Rectal smooth muscle tissue (tissue), 1 donor: ENCODE measurements around the gene RPS8.
A peak's percentile ranks its signal among the peaks of the same experiment; 100 is the strongest.
"Not testable (repeated sequence)": the region's sequence is repeated elsewhere in the genome, so short reads cannot be mapped to it uniquely, and the experiment has no call there.

ENCODE experiments used
- H3K27ac ChIP-seq: one replicate; pipeline ENCODE4 v1.7.0; 2013; ENCODE audit warnings: low read depth, low read length, inconsistent platforms
- H3K27me3 ChIP-seq: one replicate; pipeline ENCODE4 v1.7.0; 2013; ENCODE audit warnings: low read length; ENCODE audit not compliant: control insufficient read depth, insufficient read depth
- H3K36me3 ChIP-seq: one replicate; pipeline ENCODE4 v1.7.0; 2013; ENCODE audit warnings: low read length; ENCODE audit not compliant: control insufficient read depth, insufficient read depth
- H3K4me1 ChIP-seq: one replicate; pipeline ENCODE4 v1.7.0; 2013; ENCODE audit warnings: low read length; ENCODE audit not compliant: control insufficient read depth, insufficient read depth
- H3K4me3 ChIP-seq: one replicate; pipeline ENCODE4 v1.7.0; 2013; ENCODE audit warnings: low read length
- H3K9ac ChIP-seq: one replicate; pipeline ENCODE4 v1.7.0; 2013; ENCODE audit warnings: low read length

The RPS8 gene

GRCh38 chr1:44785501-44786137 is 10.3 kb downstream of the RPS8 start:
- H3K27ac ChIP-seq = no peak overlapping the region
- peak overlapping the region; percentile 75 for H3K4me3 ChIP-seq
- no peaks in the 10 kb centered on the region for H3K27me3 ChIP-seq
- peaks cover 3% of the 10 kb centered on the region for H3K36me3 ChIP-seq
- H3K4me1 ChIP-seq = peaks cover 10% of the 10 kb centered on the region
- no peak overlapping the region for H3K9ac ChIP-seq

- peak overlapping the region; percentile 17 for H3K9ac ChIP-seq
- H3K27ac ChIP-seq = peak overlapping the region; percentile 32
- no peaks in the 10 kb centered on the region for H3K36me3 ChIP-seq
- peak overlapping the region; percentile 75 for H3K4me3 ChIP-seq
- H3K27me3 ChIP-seq = no peaks in the 10 kb centered on the region
- H3K4me1 ChIP-seq = peaks cover 10% of the 10 kb centered on the region
Observed at GRCh38 chr1:44786138-44786840, 10.9 kb downstream of the RPS8 start.

GRCh38 chr1:44786841-44787426 is 11.6 kb downstream of the RPS8 start:
- H3K9ac ChIP-seq = peak overlapping the region; percentile 17
- no peaks in the 10 kb centered on the region for H3K36me3 ChIP-seq
- H3K27ac ChIP-seq = peak overlapping the region; percentile 32
- peak overlapping the region; percentile 75 for H3K4me3 ChIP-seq
- peaks cover 10% of the 10 kb centered on the region for H3K4me1 ChIP-seq
- no peaks in the 10 kb centered on the region for H3K27me3 ChIP-seq

GRCh38 chr1:44787506-44787905 is 12.2 kb downstream of the RPS8 start:
- Histone ChIP-seq H3K9ac (no peak overlapping the region), H3K36me3 (no peaks in the 10 kb centered on the region), H3K4me3 (no peak overlapping the region), H3K4me1 (peaks cover 10% of the 10 kb centered on the region), H3K27me3 (no peaks in the 10 kb centered on the region), H3K27ac (no peak overlapping the region)

- no peak within 1 kb of the TSS for H3K27ac ChIP-seq
- H3K4me3 ChIP-seq = no peak within 1 kb of the TSS
Observed at GRCh38 chr1:44788120-44788860, 12.9 kb downstream of the RPS8 start, which contains the start of gene BEST4. TSS of gene BEST4 (minus strand) at chr1:44788170. CDS start at chr1:44787705, 465 bp downstream.

GRCh38 chr1:44790968-44791801 is 15.8 kb downstream of the RPS8 start:
- Histone ChIP-seq H3K9ac (no peak overlapping the region), H3K4me1 (no peaks in the 10 kb centered on the region), H3K27ac (no peak overlapping the region), H3K4me3 (no peak overlapping the region), H3K36me3 (no peaks in the 10 kb centered on the region), H3K27me3 (no peaks in the 10 kb centered on the region)

More at GRCh38 chr1:44788120-44788860, 12.9 kb downstream of the RPS8 start, which contains the start of gene BEST4:
- no peak within 1 kb of the TSS for H3K9ac ChIP-seq
- no peaks in the 10 kb centered on the region for H3K36me3 ChIP-seq
- H3K27me3 ChIP-seq = no peaks in the 10 kb centered on the region
- H3K4me1 ChIP-seq = peaks cover 10% of the 10 kb centered on the region

- Histone ChIP-seq H3K27ac (no peak overlapping the region), H3K36me3 (no peaks in the 10 kb centered on the region)
Observed at GRCh38 chr1:44792736-44793502, 17.6 kb downstream of the RPS8 start.

GRCh38 chr1:44797886-44798285 is 22.5 kb downstream of the RPS8 start:
- not testable (repeated sequence) for H3K27ac ChIP-seq

More at GRCh38 chr1:44792736-44793502, 17.6 kb downstream of the RPS8 start:
- no peaks in the 10 kb centered on the region for H3K27me3 ChIP-seq
- H3K4me1 ChIP-seq = no peaks in the 10 kb centered on the region
- no peak overlapping the region for H3K9ac ChIP-seq
- H3K4me3 ChIP-seq = no peak overlapping the region

GRCh38 chr1:44798481-44799365 is 23.4 kb downstream of the RPS8 start:
- Histone ChIP-seq H3K4me3 (no peak overlapping the region), H3K4me1 (peaks cover 6% of the 10 kb centered on the region), H3K9ac (no peak overlapping the region), H3K27me3 (no peaks in the 10 kb centered on the region), H3K36me3 (peaks cover 13% of the 10 kb centered on the region), H3K27ac (no peak overlapping the region)

More at GRCh38 chr1:44797886-44798285, 22.5 kb downstream of the RPS8 start:
- H3K9ac ChIP-seq, H3K4me1 ChIP-seq, H3K27me3 ChIP-seq, H3K36me3 ChIP-seq, H3K4me3 ChIP-seq: not testable (repeated sequence)

GRCh38 chr1:44799770-44800584 is 24.6 kb downstream of the RPS8 start, which contains the start of gene PLK3:
TSS of gene PLK3 (plus strand) at chr1:44800377. CDS start at chr1:44800464, 87 bp downstream.
- Histone ChIP-seq H3K4me1 (peaks cover 6% of the 10 kb centered on the region), H3K27ac (peak within 1 kb of the TSS; percentile 86), H3K36me3 (peaks cover 16% of the 10 kb centered on the region), H3K9ac (peak within 1 kb of the TSS; percentile 11), H3K4me3 (peak within 1 kb of the TSS; percentile 80), H3K27me3 (no peaks in the 10 kb centered on the region)
